SKM-1 treated with dmso at 0.1 percent for 144 hours (cell line): ENCODE results near the gene TBC1D22A.

Experiments used
- DNase-seq: peaks from one replicate; lab custom pipeline; 2025; ENCODE audit not compliant: unreplicated experiment; lab: John Stamatoyannopoulos, UW

Gene TBC1D22A

GRCh38 chr22:46752286-46752987 is 10.0 kb upstream of the TBC1D22A start:
- DNase-seq: no peak

- DNase-seq: no peak
Observed at GRCh38 chr22:46752988-46753310, 9.5 kb upstream of the TBC1D22A start.

GRCh38 chr22:46753360-46753759 is 9.1 kb upstream of the TBC1D22A start:
- DNase-seq: no peak

- DNase-seq: no peak
Observed at GRCh38 chr22:46753761-46754109, 8.7 kb upstream of the TBC1D22A start.

GRCh38 chr22:46754110-46754799 is 8.2 kb upstream of the TBC1D22A start:
- no peak for DNase-seq

GRCh38 chr22:46754826-46755225 is 7.6 kb upstream of the TBC1D22A start:
- no peak for DNase-seq

GRCh38 chr22:46755525-46755924 is 6.9 kb upstream of the TBC1D22A start:
- no peak for DNase-seq

GRCh38 chr22:46756097-46756496 is 6.4 kb upstream of the TBC1D22A start:
- no peak for DNase-seq

- DNase-seq: no peak
Observed at GRCh38 chr22:46757104-46757503, 5.3 kb upstream of the TBC1D22A start.

GRCh38 chr22:46758121-46758520 is 4.3 kb upstream of the TBC1D22A start:
- DNase-seq: no peak

GRCh38 chr22:46758867-46759290 is 3.6 kb upstream of the TBC1D22A start:
- peak; percentile 55 for DNase-seq

GRCh38 chr22:46761017-46761416 is 1.4 kb upstream of the TBC1D22A start:
- no peak for DNase-seq

GRCh38 chr22:46761539-46762237 is 762 bp upstream of the TBC1D22A start:
- DNase-seq: no peak

GRCh38 chr22:46763051-46763705 is 728 bp downstream of the TBC1D22A start:
- no peak for DNase-seq

- no peak for DNase-seq
Observed at GRCh38 chr22:46764140-46764680, 1.8 kb downstream of the TBC1D22A start.

- DNase-seq: no peak
Observed at GRCh38 chr22:46764779-46765485, 2.5 kb downstream of the TBC1D22A start.

GRCh38 chr22:46766611-46767010 is 4.2 kb downstream of the TBC1D22A start:
- DNase-seq: no peak

- no peak for DNase-seq
Observed at GRCh38 chr22:46767249-46767985, 5.0 kb downstream of the TBC1D22A start.

GRCh38 chr22:46769191-46769675 is 6.8 kb downstream of the TBC1D22A start:
- DNase-seq: no peak

- no peak for DNase-seq
Observed at GRCh38 chr22:46769706-46770105, 7.3 kb downstream of the TBC1D22A start.
